ENCODE results near the gene GLP1R. TPM values are rescaled to one million over a fixed set of nuclear protein-coding genes. Genes with fewer than 3 reads are reported as not detected.

Gene GLP1R
- total and polyA plus RNA-seq, 5 donors from 2014 or later: not detected

- Histone ChIP-seq H3K4me3 (ENCODE audit: low read depth, low read length) (no peak overlapping the region), H3K36me3 (ENCODE audit: control insufficient read depth, insufficient read depth, low read length) (no peaks in the 10 kb centered on the region), H3K27ac (ENCODE audit: insufficient read depth, low read length, poor library complexity, severe bottlenecking) (no peak overlapping the region), H3K27me3 (ENCODE audit: control insufficient read depth, insufficient read depth, low read length) (no peaks in the 10 kb centered on the region), H3K9me3 (ENCODE audit: control insufficient read depth in 2 of 2, low read length in 2 of 2) (no peaks in the 10 kb centered on the region), H3K4me1 (ENCODE audit: control insufficient read depth, insufficient read depth, low read length, poor library complexity, severe bottlenecking) (no peaks in the 10 kb centered on the region)
- DNase-seq: no peak
- Mint-ChIP-seq H3K27me3 (peaks cover 11% of the 10 kb centered on the region), H3K4me3 (no peak overlapping the region), H3K9me3 (peaks cover 0 to 1% (median 0%) of the 10 kb centered on the region in 7 donors), H3K27ac (peak overlapping the region in 1 of 3 donors; percentile 49), H3K4me1 (peaks cover 0 to 6% (median 4%) of the 10 kb centered on the region in 4 donors), H3K36me3 (peaks cover 4% of the 10 kb centered on the region)
- no peak for ATAC-seq (ENCODE audit: low read depth in 2 of 2)
Observed at GRCh38 chr6:39095578-39095977, 47.0 kb downstream of the GLP1R start.

GRCh38 chr6:39100358-39100757 is 51.8 kb downstream of the GLP1R start:
- ATAC-seq (ENCODE audit: low read depth in 2 of 2): peak; percentile 37 to 58
- H3K27me3 Mint-ChIP-seq: no peaks in the 10 kb centered on the region
- no peaks in the 10 kb centered on the region for H3K9me3 ChIP-seq (ENCODE audit: control insufficient read depth in 2 of 2, low read length in 2 of 2)
- peak in 1 of 3 donors; percentile 41 for DNase-seq
- peaks cover 0 to 18% (median 6%) of the 10 kb centered on the region in 4 donors for H3K4me1 Mint-ChIP-seq
- peaks cover 28% of the 10 kb centered on the region for H3K36me3 Mint-ChIP-seq
- peaks cover 0 to 1% (median 0%) of the 10 kb centered on the region in 7 donors for H3K9me3 Mint-ChIP-seq
- peaks cover 15% of the 10 kb centered on the region for H3K36me3 ChIP-seq (ENCODE audit: control insufficient read depth, insufficient read depth, low read length)
- no peak overlapping the region for H3K4me3 Mint-ChIP-seq
- no peaks in the 10 kb centered on the region for H3K27me3 ChIP-seq (ENCODE audit: control insufficient read depth, insufficient read depth, low read length)
- no peak overlapping the region for H3K4me3 ChIP-seq (ENCODE audit: low read depth, low read length)
- peak overlapping the region in 2 of 3 donors; percentile 31 to 67 for H3K27ac Mint-ChIP-seq
- H3K4me1 ChIP-seq (ENCODE audit: control insufficient read depth, insufficient read depth, low read length, poor library complexity, severe bottlenecking): no peaks in the 10 kb centered on the region
- no peak overlapping the region for H3K27ac ChIP-seq (ENCODE audit: insufficient read depth, low read length, poor library complexity, severe bottlenecking)

- peaks cover 18% of the 10 kb centered on the region for H3K36me3 ChIP-seq (ENCODE audit: control insufficient read depth, insufficient read depth, low read length)
- no peaks in the 10 kb centered on the region for H3K9me3 ChIP-seq (ENCODE audit: control insufficient read depth in 2 of 2, low read length in 2 of 2)
- Mint-ChIP-seq H3K9me3 (peaks cover 0 to 2% (median 0%) of the 10 kb centered on the region in 7 donors), H3K27me3 (no peaks in the 10 kb centered on the region), H3K4me3 (no peak overlapping the region), H3K4me1 (peaks cover 3 to 18% (median 15%) of the 10 kb centered on the region in 4 donors), H3K36me3 (peaks cover 40% of the 10 kb centered on the region), H3K27ac (peak overlapping the region in 2 of 3 donors; percentile 28 to 45)
- H3K27ac ChIP-seq (ENCODE audit: insufficient read depth, low read length, poor library complexity, severe bottlenecking): no peak overlapping the region
- no peaks in the 10 kb centered on the region for H3K27me3 ChIP-seq (ENCODE audit: control insufficient read depth, insufficient read depth, low read length)
- H3K4me1 ChIP-seq (ENCODE audit: control insufficient read depth, insufficient read depth, low read length, poor library complexity, severe bottlenecking): no peaks in the 10 kb centered on the region
- DNase-seq: peak in 1 of 3 donors; percentile 34
- no peak overlapping the region for H3K4me3 ChIP-seq (ENCODE audit: low read depth, low read length)
- peak in 1 of 2 donors; percentile 44 for ATAC-seq (ENCODE audit: low read depth in 2 of 2)
Observed at GRCh38 chr6:39102071-39102820, 53.7 kb downstream of the GLP1R start.

- Histone ChIP-seq H3K27me3 (ENCODE audit: control insufficient read depth, insufficient read depth, low read length) (no peaks in the 10 kb centered on the region), H3K4me3 (ENCODE audit: low read depth, low read length) (no peak overlapping the region), H3K36me3 (ENCODE audit: control insufficient read depth, insufficient read depth, low read length) (peaks cover 18% of the 10 kb centered on the region), H3K4me1 (ENCODE audit: control insufficient read depth, insufficient read depth, low read length, poor library complexity, severe bottlenecking) (no peaks in the 10 kb centered on the region), H3K27ac (ENCODE audit: insufficient read depth, low read length, poor library complexity, severe bottlenecking) (no peak overlapping the region), H3K9me3 (ENCODE audit: control insufficient read depth in 2 of 2, low read length in 2 of 2) (no peaks in the 10 kb centered on the region)
- Mint-ChIP-seq H3K4me3 (no peak overlapping the region), H3K4me1 (peaks cover 8 to 21% (median 17%) of the 10 kb centered on the region in 4 donors), H3K27ac (peak overlapping the region in 2 of 3 donors; percentile 28 to 45), H3K36me3 (peaks cover 41% of the 10 kb centered on the region), H3K9me3 (peaks cover 0 to 2% (median 0%) of the 10 kb centered on the region in 7 donors), H3K27me3 (no peaks in the 10 kb centered on the region)
- ATAC-seq (ENCODE audit: low read depth in 2 of 2) (no peak), DNase-seq (no peak)
Observed at GRCh38 chr6:39102821-39103136, 54.2 kb downstream of the GLP1R start.

GRCh38 chr6:39104528-39104927 is 55.9 kb downstream of the GLP1R start:
- ATAC-seq (ENCODE audit: low read depth in 2 of 2) (no peak), DNase-seq (no peak)
- H3K36me3 ChIP-seq (ENCODE audit: control insufficient read depth, insufficient read depth, low read length): peaks cover 25% of the 10 kb centered on the region
- H3K9me3 ChIP-seq (ENCODE audit: control insufficient read depth in 2 of 2, low read length in 2 of 2): no peaks in the 10 kb centered on the region
- peaks cover 47% of the 10 kb centered on the region for H3K36me3 Mint-ChIP-seq
- no peak overlapping the region for H3K4me3 Mint-ChIP-seq
- H3K4me1 Mint-ChIP-seq: peaks cover 11 to 26% (median 18%) of the 10 kb centered on the region in 4 donors
- H3K27ac ChIP-seq (ENCODE audit: insufficient read depth, low read length, poor library complexity, severe bottlenecking): no peak overlapping the region
- H3K4me3 ChIP-seq (ENCODE audit: low read depth, low read length): no peak overlapping the region
- H3K9me3 Mint-ChIP-seq: peaks cover 0 to 2% (median 0%) of the 10 kb centered on the region in 7 donors
- no peak overlapping the region for H3K27ac Mint-ChIP-seq
- no peaks in the 10 kb centered on the region for H3K4me1 ChIP-seq (ENCODE audit: control insufficient read depth, insufficient read depth, low read length, poor library complexity, severe bottlenecking)
- no peaks in the 10 kb centered on the region for H3K27me3 ChIP-seq (ENCODE audit: control insufficient read depth, insufficient read depth, low read length)
- no peaks in the 10 kb centered on the region for H3K27me3 Mint-ChIP-seq

GRCh38 chr6:39107034-39107433 is 58.5 kb downstream of the GLP1R start:
- H3K4me3 Mint-ChIP-seq: no peak overlapping the region
- peaks cover 21 to 41% (median 34%) of the 10 kb centered on the region in 4 donors for H3K4me1 Mint-ChIP-seq
- H3K27ac Mint-ChIP-seq: peak overlapping the region in 1 of 3 donors; percentile 21

GRCh38 chr6:39107641-39108040 is 59.1 kb downstream of the GLP1R start:
- Histone ChIP-seq H3K27me3 (ENCODE audit: control insufficient read depth, insufficient read depth, low read length) (no peaks in the 10 kb centered on the region), H3K36me3 (ENCODE audit: control insufficient read depth, insufficient read depth, low read length) (peaks cover 26% of the 10 kb centered on the region), H3K4me3 (ENCODE audit: low read depth, low read length) (no peak overlapping the region), H3K27ac (ENCODE audit: insufficient read depth, low read length, poor library complexity, severe bottlenecking) (no peak overlapping the region), H3K9me3 (ENCODE audit: control insufficient read depth in 2 of 2, low read length in 2 of 2) (no peaks in the 10 kb centered on the region), H3K4me1 (ENCODE audit: control insufficient read depth, insufficient read depth, low read length, poor library complexity, severe bottlenecking) (peaks cover 21% of the 10 kb centered on the region)
- peaks cover 0 to 2% (median 0%) of the 10 kb centered on the region in 7 donors for H3K9me3 Mint-ChIP-seq
- ATAC-seq (ENCODE audit: low read depth in 2 of 2) (no peak), DNase-seq (no peak)
- H3K27me3 Mint-ChIP-seq: no peaks in the 10 kb centered on the region
- H3K36me3 Mint-ChIP-seq: peaks cover 40% of the 10 kb centered on the region
- H3K27ac Mint-ChIP-seq: peak overlapping the region in 1 of 3 donors; percentile 13
- no peak overlapping the region for H3K4me3 Mint-ChIP-seq
- H3K4me1 Mint-ChIP-seq: peaks cover 27 to 47% (median 40%) of the 10 kb centered on the region in 4 donors

More at GRCh38 chr6:39107034-39107433, 58.5 kb downstream of the GLP1R start:
- H3K36me3 Mint-ChIP-seq: peaks cover 44% of the 10 kb centered on the region
- H3K9me3 ChIP-seq (ENCODE audit: control insufficient read depth in 2 of 2, low read length in 2 of 2): no peaks in the 10 kb centered on the region
- peaks cover 0 to 2% (median 0%) of the 10 kb centered on the region in 7 donors for H3K9me3 Mint-ChIP-seq
- ATAC-seq (ENCODE audit: low read depth in 2 of 2) (no peak), DNase-seq (no peak)
- H3K4me3 ChIP-seq (ENCODE audit: low read depth, low read length): no peak overlapping the region
- H3K27me3 ChIP-seq (ENCODE audit: control insufficient read depth, insufficient read depth, low read length): no peaks in the 10 kb centered on the region
- H3K4me1 ChIP-seq (ENCODE audit: control insufficient read depth, insufficient read depth, low read length, poor library complexity, severe bottlenecking): peaks cover 16% of the 10 kb centered on the region
- no peak overlapping the region for H3K27ac ChIP-seq (ENCODE audit: insufficient read depth, low read length, poor library complexity, severe bottlenecking)
- no peaks in the 10 kb centered on the region for H3K27me3 Mint-ChIP-seq
- peaks cover 28% of the 10 kb centered on the region for H3K36me3 ChIP-seq (ENCODE audit: control insufficient read depth, insufficient read depth, low read length)
